Measurements from ENCODE around the gene PTK7.

GRCh38 chr6:43130429-43130828, 54.3 kb downstream of the PTK7 start:
- TF ChIP-seq GABPA (IDR thresholded peaks at IDR 0.05; ENCODE audit: borderline replicate concordance, insufficient read depth, low read length) (no peak), JUN (IDR thresholded peaks at IDR 0.05; ENCODE audit: low read depth, low read length) (no peak), RBBP5 (IDR thresholded peaks at IDR 0.05; ENCODE audit: borderline replicate concordance, low read depth, low read length) (no peak), TAF1 (IDR thresholded peaks at IDR 0.05; ENCODE audit: low read depth, low read length) (no peak), JUND (IDR thresholded peaks at IDR 0.05; ENCODE audit: low read length) (no peak), POLR2AphosphoS5 (IDR thresholded peaks at IDR 0.05; ENCODE audit: low read depth, low read length) (no peak), SP4 (IDR thresholded peaks at IDR 0.05; ENCODE audit: low read length) (no peak), POLR2A (IDR thresholded peaks at IDR 0.05; ENCODE audit: control extremely low read depth in 1 of 2, low read depth in 2 of 2, low read length in 2 of 2) (no peak), ASH2L (IDR thresholded peaks at IDR 0.05; ENCODE audit: low read length) (no peak)
- TF ChIP-seq, protein P1, sequence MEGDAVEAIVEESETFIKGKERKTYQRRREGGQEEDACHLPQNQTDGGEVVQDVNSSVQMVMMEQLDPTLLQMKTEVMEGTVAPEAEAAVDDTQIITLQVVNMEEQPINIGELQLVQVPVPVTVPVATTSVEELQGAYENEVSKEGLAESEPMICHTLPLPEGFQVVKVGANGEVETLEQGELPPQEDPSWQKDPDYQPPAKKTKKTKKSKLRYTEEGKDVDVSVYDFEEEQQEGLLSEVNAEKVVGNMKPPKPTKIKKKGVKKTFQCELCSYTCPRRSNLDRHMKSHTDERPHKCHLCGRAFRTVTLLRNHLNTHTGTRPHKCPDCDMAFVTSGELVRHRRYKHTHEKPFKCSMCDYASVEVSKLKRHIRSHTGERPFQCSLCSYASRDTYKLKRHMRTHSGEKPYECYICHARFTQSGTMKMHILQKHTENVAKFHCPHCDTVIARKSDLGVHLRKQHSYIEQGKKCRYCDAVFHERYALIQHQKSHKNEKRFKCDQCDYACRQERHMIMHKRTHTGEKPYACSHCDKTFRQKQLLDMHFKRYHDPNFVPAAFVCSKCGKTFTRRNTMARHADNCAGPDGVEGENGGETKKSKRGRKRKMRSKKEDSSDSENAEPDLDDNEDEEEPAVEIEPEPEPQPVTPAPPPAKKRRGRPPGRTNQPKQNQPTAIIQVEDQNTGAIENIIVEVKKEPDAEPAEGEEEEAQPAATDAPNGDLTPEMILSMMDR (IDR thresholded peaks at IDR 0.05; ENCODE audit: control extremely low read depth in 1 of 3, insufficient read depth in 1 of 3, low read depth in 1 of 3, low read length in 3 of 3), result no peak
